Measurements from ENCODE around the gene PI4K2A. TPM values are rescaled to one million over a fixed set of nuclear protein-coding genes. Genes with fewer than 3 reads are reported as not detected.

Gene PI4K2A
- total RNA-seq, 2 donors from 2014 or later = 12.3 to 26.2 TPM

- H3K9me3 ChIP-seq = no peaks in the 10 kb centered on the region
- no peaks in the 10 kb centered on the region for H3K27me3 ChIP-seq (replicated peaks; ENCODE audit: insufficient read depth)
- no peak for DNase-seq (ENCODE audit: low spot score)
- intact Hi-C loops (cut with DNase I) = no loop called here
- WGBS = 44% methylated on average over 6 of the region's 6 CpGs
- H3K4me3 ChIP-seq = no peak overlapping the region
- no peaks in the 10 kb centered on the region for H3K36me3 ChIP-seq
- peak overlapping the region; percentile 71 to 73 for H3K27ac ChIP-seq
- TF ChIP-seq POLR2A (IDR thresholded peaks at IDR 0.05) = no peak
- TF ChIP-seq POLR2AphosphoS5 (IDR thresholded peaks at IDR 0.05) = no peak
- peaks cover 9% of the 10 kb centered on the region for H3K4me1 ChIP-seq (replicated peaks)
Observed at GRCh38 chr10:97718178-97718577, 77.7 kb downstream of the PI4K2A start.

- peak; percentile 95 for TF ChIP-seq POLR2AphosphoS5 (IDR thresholded peaks at IDR 0.05)
- TF ChIP-seq CTCF (IDR thresholded peaks at IDR 0.05) = no peak
- no peak for TF ChIP-seq POLR2A (IDR thresholded peaks at IDR 0.05)
- Histone ChIP-seq H3K4me1 (replicated peaks) (peaks cover 9% of the 10 kb centered on the region), H3K27ac (peak overlapping the region; percentile 71 to 73), H3K4me3 (no peak overlapping the region), H3K27me3 (replicated peaks; ENCODE audit: insufficient read depth) (no peaks in the 10 kb centered on the region), H3K36me3 (no peaks in the 10 kb centered on the region), H3K9me3 (no peaks in the 10 kb centered on the region)
- peak; percentile 92 for DNase-seq (ENCODE audit: low spot score)
- WGBS = 12% methylated on average over 8 of the region's 8 CpGs
- intact Hi-C loops (cut with DNase I) = no loop called here
Observed at GRCh38 chr10:97718659-97719142, 78.2 kb downstream of the PI4K2A start.

GRCh38 chr10:97719602-97720001, 79.1 kb downstream of the PI4K2A start:
- H3K27me3 ChIP-seq (replicated peaks; ENCODE audit: insufficient read depth) = no peaks in the 10 kb centered on the region
- no peak overlapping the region for H3K4me3 ChIP-seq
- H3K27ac ChIP-seq = peak overlapping the region; percentile 71 to 73
- no peaks in the 10 kb centered on the region for H3K36me3 ChIP-seq
- DNase-seq (ENCODE audit: low spot score) = no peak
- peaks cover 9% of the 10 kb centered on the region for H3K4me1 ChIP-seq (replicated peaks)
- intact Hi-C loops (cut with DNase I) = no loop called here
- WGBS = 72% methylated on average over 2 of the region's 2 CpGs
- H3K9me3 ChIP-seq = no peaks in the 10 kb centered on the region
- TF ChIP-seq POLR2AphosphoS5 (IDR thresholded peaks at IDR 0.05) (no peak), POLR2A (IDR thresholded peaks at IDR 0.05) (no peak), CTCF (IDR thresholded peaks at IDR 0.05) (no peak)

GRCh38 chr10:97721871-97722780, 81.7 kb downstream of the PI4K2A start:
- Histone ChIP-seq H3K9me3 (no peaks in the 10 kb centered on the region), H3K4me1 (replicated peaks) (peaks cover 9% of the 10 kb centered on the region), H3K27me3 (replicated peaks; ENCODE audit: insufficient read depth) (no peaks in the 10 kb centered on the region), H3K36me3 (no peaks in the 10 kb centered on the region), H3K4me3 (no peak overlapping the region), H3K27ac (no peak overlapping the region)
- WGBS = 79% methylated on average over 12 of the region's 12 CpGs
- no peak for DNase-seq (ENCODE audit: low spot score)
- intact Hi-C loops (cut with DNase I) = no loop called here
- no peak for TF ChIP-seq POLR2A (IDR thresholded peaks at IDR 0.05)
- no peak for TF ChIP-seq CTCF (IDR thresholded peaks at IDR 0.05)
- no peak for TF ChIP-seq POLR2AphosphoS5 (IDR thresholded peaks at IDR 0.05)

GRCh38 chr10:97723001-97723400, 82.5 kb downstream of the PI4K2A start:
- no peak for DNase-seq (ENCODE audit: low spot score)
- TF ChIP-seq CTCF (IDR thresholded peaks at IDR 0.05) = no peak
- no peak for TF ChIP-seq POLR2AphosphoS5 (IDR thresholded peaks at IDR 0.05)
- no peak for TF ChIP-seq POLR2A (IDR thresholded peaks at IDR 0.05)
- no peak overlapping the region for H3K27ac ChIP-seq
- no peaks in the 10 kb centered on the region for H3K36me3 ChIP-seq
- WGBS = 89% methylated on average over 3 of the region's 3 CpGs
- peaks cover 9% of the 10 kb centered on the region for H3K4me1 ChIP-seq (replicated peaks)
- intact Hi-C loops (cut with DNase I) = no loop called here
- no peaks in the 10 kb centered on the region for H3K27me3 ChIP-seq (replicated peaks; ENCODE audit: insufficient read depth)
- no peaks in the 10 kb centered on the region for H3K9me3 ChIP-seq
- H3K4me3 ChIP-seq = no peak overlapping the region

All from prostate gland (tissue), 2 donors.